ENCODE measurements around the gene ENDOU.

GRCh38 chr12:47771304-47771703 lies 46.0 kb upstream of the ENDOU start:
- TF ChIP-seq CTCF (conservative IDR thresholded peaks at IDR 0.05) (no peak), EZH2 (IDR thresholded peaks at IDR 0.05; ENCODE audit: low read depth) (no peak)

All from PC-9 (cell line).